MM.1S (cell line): ENCODE results near the gene SLC23A2.

Source experiments
- EZH2 ChIP-seq: fragments of 300-600 bp; sonication (generic); optimal IDR thresholded peaks from 2 replicates; pipeline ENCODE3; 2017; ENCODE audit warnings: low read depth, mild to moderate bottlenecking, antibody characterized with exemption, low read length, mixed read lengths
- EZH2phosphoT487 ChIP-seq: fragments of 300-600 bp; sonication (generic); IDR thresholded peaks from 2 replicates; pipeline ENCODE4 v1.6.1; 2018; ENCODE audit warnings: antibody characterized with exemption, low read length
- TF ChIP-seq, protein P1 (sequence below): fragments of 300-600 bp; sonication (generic); IDR thresholded peaks from 2 replicates; pipeline ENCODE4 v1.5.1; 2016; ENCODE audit warnings: antibody characterized with exemption, low read length, mixed read lengths

- TF ChIP-seq, protein P1, sequence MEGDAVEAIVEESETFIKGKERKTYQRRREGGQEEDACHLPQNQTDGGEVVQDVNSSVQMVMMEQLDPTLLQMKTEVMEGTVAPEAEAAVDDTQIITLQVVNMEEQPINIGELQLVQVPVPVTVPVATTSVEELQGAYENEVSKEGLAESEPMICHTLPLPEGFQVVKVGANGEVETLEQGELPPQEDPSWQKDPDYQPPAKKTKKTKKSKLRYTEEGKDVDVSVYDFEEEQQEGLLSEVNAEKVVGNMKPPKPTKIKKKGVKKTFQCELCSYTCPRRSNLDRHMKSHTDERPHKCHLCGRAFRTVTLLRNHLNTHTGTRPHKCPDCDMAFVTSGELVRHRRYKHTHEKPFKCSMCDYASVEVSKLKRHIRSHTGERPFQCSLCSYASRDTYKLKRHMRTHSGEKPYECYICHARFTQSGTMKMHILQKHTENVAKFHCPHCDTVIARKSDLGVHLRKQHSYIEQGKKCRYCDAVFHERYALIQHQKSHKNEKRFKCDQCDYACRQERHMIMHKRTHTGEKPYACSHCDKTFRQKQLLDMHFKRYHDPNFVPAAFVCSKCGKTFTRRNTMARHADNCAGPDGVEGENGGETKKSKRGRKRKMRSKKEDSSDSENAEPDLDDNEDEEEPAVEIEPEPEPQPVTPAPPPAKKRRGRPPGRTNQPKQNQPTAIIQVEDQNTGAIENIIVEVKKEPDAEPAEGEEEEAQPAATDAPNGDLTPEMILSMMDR = no peak
- TF ChIP-seq EZH2phosphoT487 (no peak), EZH2 (no peak)
Measured at GRCh38 chr20:4867051-4867450, 134.3 kb downstream of the SLC23A2 start.
